ENCODE results near the gene PRKG1.

PRKG1 gene

GRCh38 chr10:51508156-51508555 lies 433.9 kb downstream of the PRKG1 start:
- no peaks in the 10 kb centered on the region for H3K4me1 Mint-ChIP-seq (ENCODE audit: low read depth)
- no peak overlapping the region for H3K27ac Mint-ChIP-seq
- no peaks in the 10 kb centered on the region for H3K36me3 Mint-ChIP-seq
- H3K9me3 Mint-ChIP-seq (ENCODE audit: low read depth), result no peaks in the 10 kb centered on the region
- H3K27me3 Mint-ChIP-seq, result peaks cover 1% of the 10 kb centered on the region
- no peak overlapping the region for H3K4me3 Mint-ChIP-seq

- no peaks in the 10 kb centered on the region for H3K4me1 Mint-ChIP-seq (ENCODE audit: low read depth)
- no peaks in the 10 kb centered on the region for H3K9me3 Mint-ChIP-seq (ENCODE audit: low read depth)
- H3K36me3 Mint-ChIP-seq, result no peaks in the 10 kb centered on the region
- peaks cover 1% of the 10 kb centered on the region for H3K27me3 Mint-ChIP-seq
- H3K27ac Mint-ChIP-seq, result no peak overlapping the region
- H3K4me3 Mint-ChIP-seq, result no peak overlapping the region
These were observed 435.9 kb downstream of the PRKG1 start for GRCh38 chr10:51510231-51510630.

DNA sequence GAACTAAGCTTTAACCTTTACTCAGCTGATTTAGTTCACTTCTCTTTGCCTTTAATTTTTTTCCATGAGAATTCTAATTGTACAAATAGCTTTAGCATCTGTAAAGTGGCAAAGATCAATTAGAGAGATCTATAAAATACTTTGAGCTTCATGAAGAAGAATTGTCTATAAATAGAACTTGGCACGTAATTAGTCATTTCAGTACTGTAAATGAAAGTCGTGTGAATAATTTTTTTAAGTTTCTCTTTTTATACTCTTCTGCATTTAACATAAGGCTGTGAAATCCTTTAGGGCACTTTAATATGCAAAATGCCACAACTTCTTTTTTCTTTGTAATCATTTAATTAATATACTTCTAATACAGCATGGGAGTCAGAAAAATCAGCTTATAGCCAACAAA lies 447.3 kb downstream of the PRKG1 start:
- Mint-ChIP-seq H3K9me3 (ENCODE audit: low read depth) (peaks cover 3% of the 10 kb centered on the region), H3K27ac (no peak overlapping the region), H3K4me1 (ENCODE audit: low read depth) (no peaks in the 10 kb centered on the region), H3K36me3 (no peaks in the 10 kb centered on the region), H3K27me3 (no peaks in the 10 kb centered on the region), H3K4me3 (no peak overlapping the region)

GRCh38 chr10:51522858-51523257 lies 448.6 kb downstream of the PRKG1 start:
- Mint-ChIP-seq H3K27ac (no peak overlapping the region), H3K4me1 (ENCODE audit: low read depth) (no peaks in the 10 kb centered on the region), H3K27me3 (no peaks in the 10 kb centered on the region), H3K4me3 (no peak overlapping the region), H3K9me3 (ENCODE audit: low read depth) (peaks cover 3% of the 10 kb centered on the region), H3K36me3 (no peaks in the 10 kb centered on the region)

- H3K9me3 Mint-ChIP-seq (ENCODE audit: low read depth), result no peaks in the 10 kb centered on the region
- H3K4me1 Mint-ChIP-seq (ENCODE audit: low read depth), result no peaks in the 10 kb centered on the region
- H3K27me3 Mint-ChIP-seq, result no peaks in the 10 kb centered on the region
- no peak overlapping the region for H3K27ac Mint-ChIP-seq
- no peaks in the 10 kb centered on the region for H3K36me3 Mint-ChIP-seq
- no peak overlapping the region for H3K4me3 Mint-ChIP-seq
These were observed 449.2 kb downstream of the PRKG1 start for GRCh38 chr10:51523440-51523839.

DNA sequence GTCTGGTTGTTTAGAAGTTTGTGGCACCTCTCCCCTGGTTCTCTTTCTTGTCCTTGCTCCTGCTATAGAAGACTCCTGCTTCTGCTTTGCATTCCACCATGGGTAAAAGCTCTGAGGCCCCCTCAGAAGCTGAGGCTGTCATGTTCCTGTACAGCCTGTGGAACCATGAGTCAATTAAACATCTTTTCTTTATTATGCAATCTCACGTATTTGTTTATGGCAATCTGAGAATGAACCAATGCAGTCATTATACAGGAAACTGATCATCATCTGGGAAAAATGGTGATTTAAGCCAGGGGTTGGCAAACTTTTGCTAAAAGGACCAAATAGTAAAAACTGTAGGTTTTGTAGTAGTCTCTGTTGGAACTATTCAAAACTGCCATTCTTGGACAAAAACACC lies 449.8 kb downstream of the PRKG1 start:
- Mint-ChIP-seq H3K27me3 (no peaks in the 10 kb centered on the region), H3K4me1 (ENCODE audit: low read depth) (no peaks in the 10 kb centered on the region), H3K36me3 (no peaks in the 10 kb centered on the region)

GRCh38 chr10:51527522-51528219 lies 453.4 kb downstream of the PRKG1 start:
- no peaks in the 10 kb centered on the region for H3K4me1 Mint-ChIP-seq (ENCODE audit: low read depth)

More for the DNA sequence above, 449.8 kb downstream of the PRKG1 start:
- Mint-ChIP-seq H3K27ac (no peak overlapping the region), H3K4me3 (no peak overlapping the region), H3K9me3 (ENCODE audit: low read depth) (no peaks in the 10 kb centered on the region)

GRCh38 chr10:51528527-51528926 lies 454.2 kb downstream of the PRKG1 start:
- no peaks in the 10 kb centered on the region for H3K27me3 Mint-ChIP-seq
- H3K36me3 Mint-ChIP-seq, result no peaks in the 10 kb centered on the region
- no peaks in the 10 kb centered on the region for H3K9me3 Mint-ChIP-seq (ENCODE audit: low read depth)
- no peaks in the 10 kb centered on the region for H3K4me1 Mint-ChIP-seq (ENCODE audit: low read depth)
- no peak overlapping the region for H3K4me3 Mint-ChIP-seq
- H3K27ac Mint-ChIP-seq, result no peak overlapping the region

More at GRCh38 chr10:51527522-51528219, 453.4 kb downstream of the PRKG1 start:
- Mint-ChIP-seq H3K27ac (no peak overlapping the region), H3K36me3 (no peaks in the 10 kb centered on the region), H3K4me3 (no peak overlapping the region), H3K27me3 (no peaks in the 10 kb centered on the region), H3K9me3 (ENCODE audit: low read depth) (no peaks in the 10 kb centered on the region)

- no peaks in the 10 kb centered on the region for H3K4me1 Mint-ChIP-seq (ENCODE audit: low read depth)
These were observed 456.3 kb downstream of the PRKG1 start for GRCh38 chr10:51530541-51530940.

GRCh38 chr10:51532044-51532443 lies 457.8 kb downstream of the PRKG1 start:
- Mint-ChIP-seq H3K9me3 (ENCODE audit: low read depth) (no peaks in the 10 kb centered on the region), H3K27me3 (no peaks in the 10 kb centered on the region), H3K36me3 (no peaks in the 10 kb centered on the region), H3K27ac (no peak overlapping the region), H3K4me1 (ENCODE audit: low read depth) (no peaks in the 10 kb centered on the region), H3K4me3 (no peak overlapping the region)

More at GRCh38 chr10:51530541-51530940, 456.3 kb downstream of the PRKG1 start:
- H3K9me3 Mint-ChIP-seq (ENCODE audit: low read depth), result no peaks in the 10 kb centered on the region
- no peak overlapping the region for H3K4me3 Mint-ChIP-seq
- no peak overlapping the region for H3K27ac Mint-ChIP-seq
- H3K27me3 Mint-ChIP-seq, result no peaks in the 10 kb centered on the region
- H3K36me3 Mint-ChIP-seq, result no peaks in the 10 kb centered on the region

DNA sequence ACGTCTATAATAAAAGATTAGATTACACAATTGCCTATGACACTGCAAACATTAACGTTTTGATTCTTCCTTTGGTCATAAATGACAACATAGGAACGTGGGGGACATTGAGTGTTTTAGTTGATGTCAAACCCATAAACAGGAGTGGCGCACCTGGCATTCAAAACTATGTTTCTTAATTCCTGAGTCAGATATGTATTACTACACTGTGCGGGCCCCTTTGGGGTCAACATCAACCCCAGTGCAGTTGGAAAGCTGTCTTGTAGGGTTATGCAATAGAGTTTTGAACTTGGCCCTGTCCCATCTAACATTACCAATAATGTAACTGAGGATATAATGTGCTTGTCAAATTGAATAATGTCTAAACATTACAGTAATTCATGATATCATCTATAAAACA lies 468.6 kb downstream of the PRKG1 start:
- Mint-ChIP-seq H3K27ac (no peak overlapping the region), H3K4me3 (no peak overlapping the region), H3K36me3 (no peaks in the 10 kb centered on the region), H3K9me3 (ENCODE audit: low read depth) (no peaks in the 10 kb centered on the region), H3K4me1 (ENCODE audit: low read depth) (no peaks in the 10 kb centered on the region), H3K27me3 (no peaks in the 10 kb centered on the region)

- no peaks in the 10 kb centered on the region for H3K4me1 Mint-ChIP-seq (ENCODE audit: low read depth)
These were observed 470.6 kb downstream of the PRKG1 start for GRCh38 chr10:51544933-51545332.

DNA sequence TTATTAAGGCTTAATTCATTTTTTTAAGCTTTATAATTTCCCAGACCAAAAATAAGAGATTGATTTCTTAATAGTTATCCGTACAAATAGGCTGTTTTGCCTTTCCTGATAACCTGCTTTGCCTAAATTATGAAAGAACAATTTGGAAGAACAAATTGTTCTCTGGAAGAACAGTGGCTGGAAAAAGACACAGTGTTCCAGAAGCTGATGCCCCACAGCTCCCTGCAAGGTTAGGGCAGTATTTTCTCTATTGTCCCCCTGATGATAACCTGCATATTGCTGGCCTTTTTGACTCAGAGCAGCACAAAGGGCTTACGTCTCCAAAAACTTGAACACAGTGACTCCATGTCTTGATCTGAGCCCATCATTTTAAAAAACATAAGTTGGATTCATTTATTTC lies 473.7 kb downstream of the PRKG1 start:
- no peaks in the 10 kb centered on the region for H3K27me3 Mint-ChIP-seq
- no peaks in the 10 kb centered on the region for H3K9me3 Mint-ChIP-seq (ENCODE audit: low read depth)
- no peaks in the 10 kb centered on the region for H3K36me3 Mint-ChIP-seq
- no peak overlapping the region for H3K27ac Mint-ChIP-seq
- H3K4me1 Mint-ChIP-seq (ENCODE audit: low read depth), result no peaks in the 10 kb centered on the region
- H3K4me3 Mint-ChIP-seq, result no peak overlapping the region

More at GRCh38 chr10:51544933-51545332, 470.6 kb downstream of the PRKG1 start:
- H3K36me3 Mint-ChIP-seq, result no peaks in the 10 kb centered on the region
- no peak overlapping the region for H3K27ac Mint-ChIP-seq
- H3K4me3 Mint-ChIP-seq, result no peak overlapping the region
- H3K27me3 Mint-ChIP-seq, result no peaks in the 10 kb centered on the region
- H3K9me3 Mint-ChIP-seq (ENCODE audit: low read depth), result no peaks in the 10 kb centered on the region

GRCh38 chr10:51552879-51553278 lies 478.6 kb downstream of the PRKG1 start:
- H3K27me3 Mint-ChIP-seq, result peaks cover 3% of the 10 kb centered on the region
- no peaks in the 10 kb centered on the region for H3K9me3 Mint-ChIP-seq (ENCODE audit: low read depth)
- H3K4me3 Mint-ChIP-seq, result no peak overlapping the region
- no peak overlapping the region for H3K27ac Mint-ChIP-seq
- H3K4me1 Mint-ChIP-seq (ENCODE audit: low read depth), result no peaks in the 10 kb centered on the region
- no peaks in the 10 kb centered on the region for H3K36me3 Mint-ChIP-seq

DNA sequence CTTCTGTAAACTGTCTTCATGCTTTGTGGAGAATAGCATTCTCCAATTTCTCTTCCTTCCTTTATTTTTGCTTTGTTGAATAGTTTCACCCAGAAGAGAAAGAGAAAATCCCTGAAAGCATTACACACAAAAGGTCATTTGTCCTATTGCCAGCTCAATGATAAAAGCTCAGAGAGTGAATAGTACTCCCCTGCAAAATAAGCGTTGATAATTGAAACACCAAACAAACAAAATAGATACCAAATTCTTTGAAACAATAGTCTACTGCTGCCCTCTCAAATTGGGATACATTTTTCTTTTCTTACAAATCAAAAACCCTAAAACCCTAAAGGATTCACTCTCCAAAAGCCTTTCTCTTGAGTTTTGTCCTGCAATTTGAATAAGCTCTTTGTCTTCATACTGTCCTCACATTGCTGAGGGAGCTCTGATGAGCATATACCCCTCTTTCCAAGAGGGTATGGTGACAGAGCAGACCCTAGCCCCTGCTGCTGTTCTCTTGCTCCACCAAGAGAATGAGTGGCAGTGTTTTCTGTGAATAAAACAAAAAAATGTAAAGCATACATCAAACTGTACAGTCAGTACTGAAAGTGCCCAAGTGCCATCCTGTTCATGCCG lies 490.7 kb downstream of the PRKG1 start:
- no peaks in the 10 kb centered on the region for H3K27me3 Mint-ChIP-seq
- no peak overlapping the region for H3K4me3 Mint-ChIP-seq
- no peaks in the 10 kb centered on the region for H3K36me3 Mint-ChIP-seq
- no peak overlapping the region for H3K27ac Mint-ChIP-seq
- H3K4me1 Mint-ChIP-seq (ENCODE audit: low read depth), result no peaks in the 10 kb centered on the region
- no peaks in the 10 kb centered on the region for H3K9me3 Mint-ChIP-seq (ENCODE audit: low read depth)

GRCh38 chr10:51567271-51567670 lies 493.0 kb downstream of the PRKG1 start:
- Mint-ChIP-seq H3K9me3 (ENCODE audit: low read depth) (peaks cover 3% of the 10 kb centered on the region), H3K27me3 (no peaks in the 10 kb centered on the region), H3K4me3 (no peak overlapping the region), H3K27ac (no peak overlapping the region), H3K4me1 (ENCODE audit: low read depth) (no peaks in the 10 kb centered on the region), H3K36me3 (no peaks in the 10 kb centered on the region)
